ENCODE results near the gene FAM13C.

- TF ChIP-seq YY1 (IDR thresholded peaks at IDR 0.05; ENCODE audit: borderline replicate concordance in 1 of 3, control insufficient read depth in 1 of 3, extremely low read depth in 1 of 3, insufficient read depth in 3 of 3, insufficient read length in 1 of 3, insufficient replicate concordance in 2 of 3, low read depth in 1 of 3, low read length in 2 of 3) (no peak), SIN3A (IDR thresholded peaks at IDR 0.05; ENCODE audit: borderline replicate concordance in 2 of 2, control insufficient read depth in 1 of 2, low read depth in 2 of 2, low read length in 2 of 2) (no peak), TEAD2 (tag; IDR thresholded peaks at IDR 0.05) (no peak), CTCF (IDR thresholded peaks at IDR 0.05 in 2 of 3, conservative IDR thresholded peaks at IDR 0.05 in 1 of 3; ENCODE audit: insufficient read depth in 2 of 3, low read depth in 1 of 3, low read length in 3 of 3) (no peak), ZC3H8 (IDR thresholded peaks at IDR 0.05) (no peak), ZNF764 (CRISPR knock-in tag; IDR thresholded peaks at IDR 0.05; ENCODE audit: low read depth) (no peak), BMI1 (IDR thresholded peaks at IDR 0.05; ENCODE audit: low read length) (no peak), MAFG (tag; conservative IDR thresholded peaks at IDR 0.05) (no peak), ETV5 (CRISPR knock-in tag; IDR thresholded peaks at IDR 0.05; ENCODE audit: low read depth) (no peak), IRF2 (CRISPR knock-in tag; IDR thresholded peaks at IDR 0.05) (no peak), RCOR1 (IDR thresholded peaks at IDR 0.05; ENCODE audit: borderline replicate concordance in 1 of 2, low read depth in 2 of 2, low read length in 2 of 2) (no peak), ZNF316 (IDR thresholded peaks at IDR 0.05) (no peak), PTTG1 (tag; IDR thresholded peaks at IDR 0.05; ENCODE audit: low read depth) (no peak), MYC (IDR thresholded peaks at IDR 0.05; ENCODE audit: low read depth, low read length) (no peak), MYC (CRISPR knock-in tag; IDR thresholded peaks at IDR 0.05; ENCODE audit: borderline replicate concordance, low read depth) (no peak)
These were observed 13.6 kb upstream of the FAM13C start for GRCh38 chr10:59375990-59376389.
